GM12878 (cell line): ENCODE data around the gene RABL2B. TPM values are rescaled to one million over a fixed set of nuclear protein-coding genes. Genes with fewer than 3 reads are reported as not detected.
"Not testable (repeated sequence)": the region's sequence is repeated elsewhere in the genome, so short reads cannot be mapped to it uniquely, and the experiment has no call there.

Experiments
- ATAC-seq: fragments of 200-7000 bp; cut with Tn5 transposase; 3 replicates; pipeline ENCODE4 v1.9.1; 2020; ENCODE audit warnings: mild to moderate bottlenecking, moderate library complexity
- BruUV-seq: library from RNA; stranded (reverse); fragments of 400-500 nt; replicated peaks from 2 replicates; lab custom pipeline; 2021; lab: Mats Ljungman, UMichigan
- CTCF ChIA-PET: fragments of 300-600 bp; sonication (Branson Sonifier 250); formaldehyde crosslinking; extraction: SDS; loops from one replicate; lab custom pipeline; 2021; ENCODE audit warnings: inconsistent platforms; lab: Yijun Ruan, JAX
- POLR2A ChIA-PET: fragments of 350-600 bp; formaldehyde crosslinking; extraction: SDS; loops from one replicate; lab custom pipeline; 2021; ENCODE audit warnings: inconsistent platforms; lab: Charles Lee
- RAD21 ChIA-PET: fragments of 300-600 bp; sonication (Branson Sonifier 250); formaldehyde crosslinking; loops from one replicate; lab custom pipeline; 2023; ENCODE audit warnings: antibody characterized with exemption; ENCODE audit not compliant: unreplicated experiment; lab: Charles Lee
- SMC1A ChIA-PET: fragments of 300-600 bp; sonication (Branson Sonifier 250); formaldehyde crosslinking; loops from one replicate; lab custom pipeline; 2023; ENCODE audit not compliant: unreplicated experiment, uncharacterized antibody; lab: Charles Lee
- DNase-seq: peaks from one replicate; pipeline ENCODE4 v3.0.0-alpha.2; 2011; ENCODE audit warnings: low read depth, low spot score
- FAIRE-seq: peaks from 3 replicates; lab custom pipeline; 2011; peaks lifted over from hg19 to GRCh38; lab: Jason Lieb, UNC
- H2AFZ ChIP-seq: 2 replicates; pipeline ENCODE4 v1.6.0; 2011; ENCODE audit warnings: low read depth, low read length, control low read depth; ENCODE audit not compliant: control insufficient read depth
- H3K27ac ChIP-seq: 2 replicates; pipeline ENCODE4 v1.5.1; 2011; ENCODE audit warnings: control low read depth; ENCODE audit not compliant: control insufficient read depth, insufficient read depth
- H3K27me3 ChIP-seq, 2 experiments: replicated peaks in 1 of 2; 2 replicates each; pipeline versions ENCODE4 v1.6.0 to v1.6.1; 2011; ENCODE audit warnings: low read length in 1 of 2; ENCODE audit not compliant: control insufficient read depth in 2 of 2, insufficient read depth in 2 of 2
- H3K36me3 ChIP-seq, 2 experiments: 2 replicates each; pipeline ENCODE4 v1.5.1; 2011; ENCODE audit warnings: low read length in 1 of 2; ENCODE audit not compliant: control insufficient read depth in 2 of 2, insufficient read depth in 2 of 2
- H3K4me1 ChIP-seq: 2 replicates; pipeline ENCODE4 v1.6.1; 2011; ENCODE audit warnings: mild to moderate bottlenecking, low read length, moderate library complexity, mixed read lengths; ENCODE audit not compliant: control insufficient read depth, insufficient read depth
- H3K4me2 ChIP-seq: 2 replicates; pipeline ENCODE4 v1.6.0; 2011; ENCODE audit warnings: control low read depth; ENCODE audit not compliant: control insufficient read depth, insufficient read depth
- H3K4me3 ChIP-seq: fragments of 200-600 bp; sonication (generic); 2 replicates; pipeline ENCODE4 v1.5.1; 2016
- H3K79me2 ChIP-seq: 2 replicates; pipeline ENCODE4 v1.6.0; 2011; ENCODE audit warnings: low read length; ENCODE audit not compliant: control insufficient read depth, insufficient read depth
- H3K9ac ChIP-seq: 2 replicates; pipeline ENCODE4 v1.8.0; 2011; ENCODE audit warnings: low read length, control low read depth, mixed read lengths; ENCODE audit not compliant: control insufficient read depth, insufficient read depth
- H3K9me3 ChIP-seq: replicated peaks from 3 replicates; pipeline ENCODE4 v1.5.1; 2011; ENCODE audit warnings: mild to moderate bottlenecking, low read length; ENCODE audit not compliant: control insufficient read depth, insufficient read depth
- H4K20me1 ChIP-seq: 2 replicates; pipeline ENCODE4 v1.6.0; 2011; ENCODE audit not compliant: control insufficient read depth, insufficient read depth
- BHLHE40 ChIP-seq, 2 experiments: fragments of 450-650 bp in 1 of 2; IDR thresholded peaks; 2 replicates each; pipeline ENCODE4 v1.6.1; 2011 to 2017; ENCODE audit warnings: low read depth in 2 of 2, borderline replicate concordance in 1 of 2, improper control_type of control experiment in 1 of 2, low read length in 1 of 2, mild to moderate bottlenecking in 1 of 2
- IKZF1 ChIP-seq: fragments of 450-650 bp; conservative IDR thresholded peaks from 2 replicates; pipeline ENCODE4 v1.6.1; 2017; ENCODE audit warnings: antibody characterized with exemption, mild to moderate bottlenecking
- NBN ChIP-seq: fragments of 450-650 bp; IDR thresholded peaks from 2 replicates; pipeline ENCODE4 v1.6.1; 2016
- NR2F1 ChIP-seq: fragments of 450-650 bp; conservative IDR thresholded peaks from 2 replicates; pipeline ENCODE4 v1.6.1; 2017; ENCODE audit warnings: mild to moderate bottlenecking
- WGBS: methylation state at CpG from one replicate; pipeline ENCODE4 v1.1.6; 2016; ENCODE audit warnings: low lambda C conversion rate; ENCODE audit not compliant: insufficient replicate concordance, insufficient coverage; ENCODE audit errors: missing lambda C conversion rate; 5-methylcytosine and 5-hydroxymethylcytosine counted together
- in situ Hi-C: fragments of 300-500 bp; cut with MboI; formaldehyde crosslinking; loops from 9 replicates; pipeline ENCODE4 v1.14.3; 2018; ENCODE audit warnings: mixed read lengths
- intact Hi-C: fragments of 100-400 bp; cut with micrococcal nuclease; formaldehyde crosslinking; loops from one replicate; pipeline ENCODE4 v1.14.2; 2022; ENCODE audit not compliant: unreplicated experiment
- polyA plus RNA-seq, 11 experiments: library from polyadenylated mRNA; depleted of rRNA in 4 of 11; unstranded in 6 of 11; stranded (reverse) in 5 of 11; fragments of >200 nt; fragmentation: Nextera tagmentation in 4 of 11; fragmentation: Illumina TruSeq in 1 of 11; extraction: Ambion mirVana in 4 of 11; extraction: Trizol in 1 of 11; gene quantifications; 1 replicate in 1 of 11; 2 replicates in 10 of 11; pipeline versions ENCODE4 v1.2.1 to v1.2.3, GENCODE V29; 2011 to 2016; ENCODE audit warnings: inconsistent platforms in 2 of 11, missing spikeins in 2 of 11, low read depth in 1 of 11
- total RNA-seq, 4 experiments: library from RNA; depleted of rRNA in 3 of 4; stranded (reverse); fragments of >200 nt in 3 of 4; fragmentation: Illumina TruSeq in 1 of 4; extraction: Trizol in 1 of 4; gene quantifications; 2 replicates each; pipeline versions ENCODE4 v1.2.1 to v1.2.3, GENCODE V29; 2013 to 2021
- TF ChIP-seq, protein P1 (sequence below), 3 experiments: IDR thresholded peaks in 2 of 3; conservative IDR thresholded peaks in 1 of 3; 2 replicates each; pipeline ENCODE4 v1.5.1; 2011; ENCODE audit warnings: low read depth in 3 of 3, low read length in 3 of 3, mild to moderate bottlenecking in 3 of 3, control low read depth in 2 of 3, moderate library complexity in 2 of 3, inconsistent platforms in 1 of 3, mixed read lengths in 1 of 3; ENCODE audit not compliant: control insufficient read depth in 2 of 3, insufficient read depth in 1 of 3; ENCODE audit errors: extremely low read depth in 1 of 3

The RABL2B gene
- total and polyA plus RNA-seq, 10 of the 15 experiments (the other 5 are each of a cell fraction or from before 2014, with no cell fraction given) = 3.1 to 27.4 (median 14.4) TPM

- H4K20me1 ChIP-seq, in situ Hi-C loops, CTCF ChIA-PET, POLR2A ChIA-PET, BruUV-seq, H3K4me3 ChIP-seq, H3K4me2 ChIP-seq, H3K79me2 ChIP-seq, H3K9me3 ChIP-seq, H3K36me3 ChIP-seq, ATAC-seq, H2AFZ ChIP-seq, H3K27ac ChIP-seq, DNase-seq, FAIRE-seq, RAD21 ChIA-PET, H3K27me3 ChIP-seq, H3K9ac ChIP-seq, H3K4me1 ChIP-seq, intact Hi-C loops, SMC1A ChIA-PET: not testable (repeated sequence)
- WGBS = 21% methylated on average over 8 of the region's 10 CpGs
Observed at GRCh38 chr22:50759597-50760341, 23.7 kb downstream of the RABL2B start.

DNA sequence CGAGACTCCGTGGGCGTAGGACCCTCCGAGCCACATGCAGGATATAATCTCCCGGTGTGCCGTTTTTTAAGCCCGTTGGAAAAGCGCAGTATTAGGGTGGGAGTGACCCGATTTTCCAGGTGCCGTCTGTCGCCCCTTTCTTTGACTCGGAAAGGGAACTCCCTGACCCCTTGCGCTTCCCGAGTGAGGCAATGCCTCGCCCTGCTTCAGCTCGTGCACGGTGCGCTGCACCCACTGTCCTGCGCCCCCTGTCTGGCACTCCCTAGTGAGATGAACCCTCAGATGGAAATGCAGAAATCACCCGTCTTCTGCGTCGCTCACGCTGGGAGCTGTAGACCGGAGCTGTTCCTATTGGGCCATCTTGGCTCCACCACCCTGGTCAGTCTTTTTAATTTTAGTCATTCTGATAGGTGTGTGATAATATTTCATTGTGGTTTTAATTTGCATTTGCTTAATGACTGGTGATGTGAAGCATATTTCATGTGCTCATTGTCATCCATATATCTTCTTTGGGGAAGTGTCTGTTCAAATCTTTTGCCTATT is 26.4 kb downstream of the RABL2B start:
- intact Hi-C loops, H3K36me3 ChIP-seq, H3K4me1 ChIP-seq, BruUV-seq, H3K27me3 ChIP-seq, H3K9me3 ChIP-seq, H3K79me2 ChIP-seq, H3K27ac ChIP-seq, ATAC-seq, POLR2A ChIA-PET, H3K9ac ChIP-seq, SMC1A ChIA-PET, FAIRE-seq, H4K20me1 ChIP-seq, RAD21 ChIA-PET: not testable (repeated sequence)
- H2AFZ ChIP-seq = peak overlapping the region; percentile 67
- peak overlapping the region; percentile 77 for H3K4me2 ChIP-seq
- peak overlapping the region; percentile 68 for H3K4me3 ChIP-seq
- WGBS = 2% methylated on average over 24 of the region's 24 CpGs
- CTCF ChIA-PET = interaction anchor here (1.1 to 1.5 kb wide), 2 partner anchors 24 to 25 kb away, joined by 3 read pairs; no protein-coding TSS in a partner anchor
- TF ChIP-seq NR2F1 (0 out of 2 replicates have a peak, but pooled peaks have one; percentile 16), BHLHE40 (IDR thresholded peaks at IDR 0.05; ENCODE audit: borderline replicate concordance in 1 of 2, low read depth in 2 of 2, low read length in 1 of 2) (peak in 1 of 2 experiments; percentile 58; a peak in 2 of 4 replicates), IKZF1 (0 out of 2 replicates have a peak, but pooled peaks have one; percentile 15), NBN (0 out of 2 replicates have a peak, but pooled peaks have one; percentile 22)
- TF ChIP-seq, protein P1, sequence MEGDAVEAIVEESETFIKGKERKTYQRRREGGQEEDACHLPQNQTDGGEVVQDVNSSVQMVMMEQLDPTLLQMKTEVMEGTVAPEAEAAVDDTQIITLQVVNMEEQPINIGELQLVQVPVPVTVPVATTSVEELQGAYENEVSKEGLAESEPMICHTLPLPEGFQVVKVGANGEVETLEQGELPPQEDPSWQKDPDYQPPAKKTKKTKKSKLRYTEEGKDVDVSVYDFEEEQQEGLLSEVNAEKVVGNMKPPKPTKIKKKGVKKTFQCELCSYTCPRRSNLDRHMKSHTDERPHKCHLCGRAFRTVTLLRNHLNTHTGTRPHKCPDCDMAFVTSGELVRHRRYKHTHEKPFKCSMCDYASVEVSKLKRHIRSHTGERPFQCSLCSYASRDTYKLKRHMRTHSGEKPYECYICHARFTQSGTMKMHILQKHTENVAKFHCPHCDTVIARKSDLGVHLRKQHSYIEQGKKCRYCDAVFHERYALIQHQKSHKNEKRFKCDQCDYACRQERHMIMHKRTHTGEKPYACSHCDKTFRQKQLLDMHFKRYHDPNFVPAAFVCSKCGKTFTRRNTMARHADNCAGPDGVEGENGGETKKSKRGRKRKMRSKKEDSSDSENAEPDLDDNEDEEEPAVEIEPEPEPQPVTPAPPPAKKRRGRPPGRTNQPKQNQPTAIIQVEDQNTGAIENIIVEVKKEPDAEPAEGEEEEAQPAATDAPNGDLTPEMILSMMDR (IDR thresholded peaks at IDR 0.05 in 2 of 3, conservative IDR thresholded peaks at IDR 0.05 in 1 of 3; ENCODE audit: control insufficient read depth in 2 of 3, extremely low read depth in 1 of 3, insufficient read depth in 1 of 3, low read depth in 3 of 3, low read length in 3 of 3) = peak in 2 of 3 experiments; percentile 8 to 28; a peak in 2 of 6 replicates
- TF ChIP-seq, all 136 proteins: peak for 5; not testable (repeated sequence) for 131
- DNase-seq, in situ Hi-C loops: not testable (repeated sequence)

GRCh38 chr22:50756406-50756805 is 27.0 kb downstream of the RABL2B start:
- H3K4me3 ChIP-seq, H3K27me3 ChIP-seq, DNase-seq, H3K9me3 ChIP-seq, H3K79me2 ChIP-seq, RAD21 ChIA-PET, intact Hi-C loops, ATAC-seq, FAIRE-seq, CTCF ChIA-PET, H3K9ac ChIP-seq, BruUV-seq, H3K4me2 ChIP-seq, H3K4me1 ChIP-seq, H2AFZ ChIP-seq, SMC1A ChIA-PET, POLR2A ChIA-PET, H4K20me1 ChIP-seq, in situ Hi-C loops, H3K27ac ChIP-seq, H3K36me3 ChIP-seq: not testable (repeated sequence)
- 16% methylated on average over 7 of the region's 9 CpGs for WGBS
